Esophagus muscularis mucosa (tissue), 4 donors: ENCODE measurements around the gene SNRNP48.

Source experiments
- EP300 ChIP-seq: sonication (generic); formaldehyde crosslinking; IDR thresholded peaks from one replicate; pipeline ENCODE4 v1.6.1; 2017; ENCODE audit warnings: antibody characterized with exemption
- POLR2A ChIP-seq: fragments of 450-650 bp; IDR thresholded peaks from one replicate; pipeline ENCODE4 v1.6.1; 2017; ENCODE audit warnings: antibody characterized with exemption, moderate library complexity, mild to moderate bottlenecking, low read depth
- POLR2AphosphoS5 ChIP-seq, 2 donors: sonication (generic); formaldehyde crosslinking; IDR thresholded peaks; one replicate each; pipeline ENCODE4 v1.6.1; 2017; ENCODE audit warnings: antibody characterized with exemption in 2 of 2
- TF ChIP-seq, protein P1 (sequence below), 3 experiments: fragments of 200-600 bp in 2 of 3; fragments of 450-650 bp in 1 of 3; sonication (generic) in 2 of 3; IDR thresholded peaks; one replicate each; pipeline ENCODE4 v1.5.1; 2017 to 2019; ENCODE audit warnings: antibody characterized with exemption in 3 of 3, mild to moderate bottlenecking in 2 of 3, moderate library complexity in 1 of 3

DNA sequence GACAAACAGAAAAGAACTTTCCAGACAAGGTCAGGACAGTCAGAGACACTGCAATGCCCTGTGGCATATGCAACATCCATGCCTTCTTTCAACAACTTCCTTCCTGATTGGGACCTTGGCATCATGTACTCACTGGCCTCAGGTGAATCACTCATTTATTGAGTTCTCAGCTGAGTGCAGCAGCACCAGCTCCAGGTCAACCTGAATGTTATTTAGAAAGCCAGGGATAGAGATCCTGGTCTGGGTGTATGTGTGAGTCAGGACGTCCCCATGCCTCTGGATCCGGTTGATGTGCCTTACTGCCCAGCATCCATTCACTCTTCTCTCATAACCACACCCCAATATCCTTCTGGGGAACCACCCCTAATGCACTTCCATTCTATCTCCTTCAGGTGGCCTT is 54.4 kb downstream of the SNRNP48 start:
- TF ChIP-seq, protein P1, sequence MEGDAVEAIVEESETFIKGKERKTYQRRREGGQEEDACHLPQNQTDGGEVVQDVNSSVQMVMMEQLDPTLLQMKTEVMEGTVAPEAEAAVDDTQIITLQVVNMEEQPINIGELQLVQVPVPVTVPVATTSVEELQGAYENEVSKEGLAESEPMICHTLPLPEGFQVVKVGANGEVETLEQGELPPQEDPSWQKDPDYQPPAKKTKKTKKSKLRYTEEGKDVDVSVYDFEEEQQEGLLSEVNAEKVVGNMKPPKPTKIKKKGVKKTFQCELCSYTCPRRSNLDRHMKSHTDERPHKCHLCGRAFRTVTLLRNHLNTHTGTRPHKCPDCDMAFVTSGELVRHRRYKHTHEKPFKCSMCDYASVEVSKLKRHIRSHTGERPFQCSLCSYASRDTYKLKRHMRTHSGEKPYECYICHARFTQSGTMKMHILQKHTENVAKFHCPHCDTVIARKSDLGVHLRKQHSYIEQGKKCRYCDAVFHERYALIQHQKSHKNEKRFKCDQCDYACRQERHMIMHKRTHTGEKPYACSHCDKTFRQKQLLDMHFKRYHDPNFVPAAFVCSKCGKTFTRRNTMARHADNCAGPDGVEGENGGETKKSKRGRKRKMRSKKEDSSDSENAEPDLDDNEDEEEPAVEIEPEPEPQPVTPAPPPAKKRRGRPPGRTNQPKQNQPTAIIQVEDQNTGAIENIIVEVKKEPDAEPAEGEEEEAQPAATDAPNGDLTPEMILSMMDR (IDR thresholded peaks at IDR 0.05) = no peak
- no peak for TF ChIP-seq EP300
- TF ChIP-seq POLR2A = no peak
- TF ChIP-seq POLR2AphosphoS5 (IDR thresholded peaks at IDR 0.05) = no peak
